Measurements from ENCODE around the gene WEE1. TPM values are rescaled to one million over a fixed set of nuclear protein-coding genes. Genes with fewer than 3 reads are reported as not detected.
"Not testable (repeated sequence)": the region's sequence is repeated elsewhere in the genome, so short reads cannot be mapped to it uniquely, and the experiment has no call there.

The WEE1 gene
- total RNA-seq, result 14.0 and 19.9 TPM in 2 replicates

DNA sequence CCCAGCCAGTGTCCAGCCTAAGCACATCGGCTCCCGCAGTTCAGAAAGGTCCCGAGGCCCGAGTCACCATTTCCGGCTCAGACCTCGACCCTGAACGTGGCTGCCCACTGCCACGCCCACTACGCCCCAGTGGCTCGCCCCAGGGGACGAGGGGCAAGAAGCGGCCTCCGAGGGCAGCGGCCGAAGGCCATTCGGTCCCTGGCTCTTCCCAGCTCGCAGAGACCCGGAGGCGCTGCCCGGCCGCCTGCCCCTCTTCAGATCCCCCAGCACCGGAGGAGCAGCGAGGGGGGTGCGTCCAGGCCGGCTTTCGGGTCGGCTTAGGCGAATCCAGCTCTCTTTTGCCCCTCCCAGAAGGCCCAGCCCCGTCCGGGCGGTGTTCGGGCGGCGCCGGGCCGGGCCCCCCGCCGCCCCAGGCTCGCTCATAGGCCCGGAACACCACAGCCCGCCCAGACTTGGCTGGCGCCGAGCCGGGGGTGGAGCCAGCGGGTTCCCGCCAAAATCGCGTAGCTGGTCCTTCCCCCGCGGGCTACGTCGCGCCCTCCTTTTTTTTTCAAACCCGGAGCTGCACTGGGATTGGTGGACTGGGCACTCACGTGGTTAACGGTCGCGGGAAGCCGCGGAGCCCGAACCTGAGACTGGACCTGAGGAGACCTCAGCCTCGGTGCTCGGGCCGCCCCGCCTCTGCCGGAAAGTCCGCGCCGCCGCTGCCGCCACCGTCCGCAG is at the start of gene WEE1:
Gene WEE1, plus strand, starts transcription at position 619 of the 723 bp plus-strand sequence. CDS start 264 bp downstream, outside the sequence.
- peak; percentile 94 to 99 for DNase-seq (ENCODE audit: low read depth in 2 of 2)

DNA sequence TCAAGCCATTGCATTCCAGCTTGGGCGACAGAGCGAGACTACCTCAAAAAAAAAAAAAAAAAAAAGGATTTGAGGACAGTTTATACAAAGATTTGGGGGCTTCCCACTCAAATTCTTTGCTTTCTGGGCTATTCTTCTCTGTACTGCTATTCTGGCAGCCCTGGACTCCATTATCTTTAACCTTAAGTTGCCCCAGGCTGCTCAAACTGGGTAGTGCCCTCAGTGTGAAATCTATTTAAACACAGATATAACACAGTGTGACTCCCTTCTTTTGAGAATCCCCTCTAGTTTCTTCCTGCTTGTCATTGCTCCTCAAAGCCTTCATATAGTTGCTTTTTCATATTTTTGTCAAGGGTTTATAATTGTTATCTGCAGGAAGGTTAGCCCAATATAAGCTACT is 49.5 kb upstream of the WEE1 start:
- DNase-seq (ENCODE audit: low read depth in 2 of 2), result no peak

DNA sequence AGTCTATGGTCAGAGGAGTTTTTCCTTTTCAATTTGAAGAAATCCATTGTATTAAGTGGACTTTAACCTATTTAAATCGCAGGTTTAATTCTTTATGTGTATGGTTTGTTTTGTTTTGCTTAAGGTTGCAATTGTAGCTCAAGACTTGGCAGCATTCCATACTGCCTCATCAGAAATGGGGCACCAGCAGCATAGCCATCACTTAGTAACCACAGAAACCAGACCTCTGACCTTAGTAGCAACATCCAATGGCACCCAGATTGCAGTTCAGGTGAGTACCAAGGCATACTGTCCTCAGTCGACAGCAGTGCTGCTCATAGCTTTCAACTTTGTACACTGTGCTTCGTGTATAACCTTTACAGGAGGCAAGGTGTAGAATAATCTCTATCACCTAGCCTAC is 48.4 kb upstream of the WEE1 start:
- DNase-seq (ENCODE audit: low read depth in 2 of 2), result peak in 1 of 2 donors; percentile 30

DNA sequence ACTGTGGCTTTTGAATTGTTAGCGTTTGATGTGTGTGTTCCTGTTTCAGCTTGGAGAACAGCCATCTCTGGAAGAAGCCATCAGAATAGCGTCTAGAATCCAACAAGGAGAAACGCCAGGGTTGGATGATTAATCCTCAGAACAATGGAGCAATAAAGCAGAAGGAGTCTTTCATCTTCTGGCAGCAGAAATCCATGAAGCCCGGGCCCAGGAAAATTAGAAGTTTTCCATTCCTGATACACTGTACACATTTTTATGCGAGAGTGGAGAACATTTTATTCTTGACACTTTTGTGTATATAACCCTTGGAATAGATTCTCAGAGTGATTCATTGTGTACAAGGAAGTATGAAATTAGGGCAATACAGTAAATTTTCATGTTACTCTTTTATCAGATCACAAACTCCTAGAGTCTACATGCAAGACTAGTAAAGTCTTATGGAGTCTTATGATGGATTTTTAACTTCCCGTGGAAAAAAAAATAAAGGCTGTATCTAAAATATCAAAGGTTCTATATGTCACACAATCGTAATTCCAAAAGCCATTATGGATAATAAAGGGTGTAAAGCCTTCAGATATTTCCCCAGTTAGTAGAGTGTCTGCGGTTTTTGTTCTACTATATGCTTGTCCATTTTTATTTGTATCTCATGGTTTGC is 45.9 kb upstream of the WEE1 start:
- DNase-seq (ENCODE audit: low read depth in 2 of 2), result peak in 1 of 2 donors; percentile 88

DNA sequence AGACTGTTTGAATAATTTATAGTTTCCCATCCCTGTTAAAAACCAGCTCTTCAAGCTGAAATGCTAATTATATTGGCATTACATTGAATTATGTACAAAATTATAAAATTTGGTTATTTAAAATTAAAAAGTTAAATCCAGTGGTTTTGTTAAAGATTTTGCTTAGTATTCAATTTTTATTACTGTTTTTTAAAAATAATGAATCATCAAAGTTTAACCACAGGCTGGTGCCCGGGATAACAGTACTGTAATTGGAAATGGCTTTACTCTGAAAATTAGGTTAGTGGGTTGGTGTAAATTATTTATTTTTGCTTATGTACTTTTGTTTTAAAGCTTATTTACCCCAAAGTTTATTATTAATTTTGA is 45.4 kb upstream of the WEE1 start:
- DNase-seq (ENCODE audit: low read depth in 2 of 2), result no peak

DNA sequence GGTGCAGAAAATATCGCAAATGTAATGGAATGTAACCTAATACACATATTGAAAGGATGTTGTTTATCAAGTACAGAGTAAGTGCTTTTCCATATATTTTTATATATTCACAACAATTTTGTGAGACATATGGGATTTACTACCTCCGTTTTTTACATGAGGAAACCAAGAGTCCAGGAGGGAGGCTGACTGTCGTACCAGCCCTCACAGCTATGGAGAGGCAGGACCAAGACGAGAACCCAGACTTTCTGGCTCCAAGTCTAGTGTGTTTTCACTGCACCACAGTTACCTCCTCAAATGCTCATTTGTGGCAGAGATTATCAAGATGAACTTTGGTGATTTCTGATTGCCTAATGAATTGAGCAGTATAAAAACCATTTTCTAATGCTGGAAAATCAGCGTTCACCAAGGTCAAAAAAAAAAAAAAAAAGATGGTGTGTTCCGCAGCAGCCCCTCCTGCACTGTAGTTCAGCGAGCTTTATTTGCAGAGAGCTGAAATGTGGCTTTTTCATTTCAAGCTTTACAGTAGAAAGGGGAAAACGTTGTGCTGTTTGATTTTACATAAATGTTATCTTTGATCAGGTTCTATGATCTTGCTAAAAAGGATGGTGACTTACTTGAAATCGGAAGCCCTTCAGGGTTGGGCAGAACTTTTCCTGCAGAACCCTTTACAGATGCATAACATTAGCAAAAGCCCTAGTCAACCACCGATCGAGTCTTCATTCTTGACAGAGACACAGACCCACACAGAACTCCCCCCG is 44.7 kb upstream of the WEE1 start:
- DNase-seq (ENCODE audit: low read depth in 2 of 2), result no peak

DNA sequence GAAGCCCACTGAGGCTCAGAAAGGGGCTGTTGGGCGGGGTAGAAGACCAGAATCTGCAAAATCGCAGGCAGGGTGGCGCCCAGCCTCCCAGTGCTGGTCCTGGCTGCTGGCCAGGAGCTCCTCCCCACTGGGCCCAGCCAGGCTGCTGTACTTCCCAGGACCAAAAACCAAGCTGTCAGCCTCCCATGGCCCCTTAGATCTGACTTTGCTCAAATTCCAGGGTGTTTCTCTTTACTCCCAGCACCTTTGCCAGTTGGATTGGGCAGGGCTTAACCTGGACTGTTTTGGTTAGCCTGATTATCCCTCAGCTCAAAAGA is 44.2 kb upstream of the WEE1 start:
- DNase-seq (ENCODE audit: low read depth in 2 of 2), result no peak

DNA sequence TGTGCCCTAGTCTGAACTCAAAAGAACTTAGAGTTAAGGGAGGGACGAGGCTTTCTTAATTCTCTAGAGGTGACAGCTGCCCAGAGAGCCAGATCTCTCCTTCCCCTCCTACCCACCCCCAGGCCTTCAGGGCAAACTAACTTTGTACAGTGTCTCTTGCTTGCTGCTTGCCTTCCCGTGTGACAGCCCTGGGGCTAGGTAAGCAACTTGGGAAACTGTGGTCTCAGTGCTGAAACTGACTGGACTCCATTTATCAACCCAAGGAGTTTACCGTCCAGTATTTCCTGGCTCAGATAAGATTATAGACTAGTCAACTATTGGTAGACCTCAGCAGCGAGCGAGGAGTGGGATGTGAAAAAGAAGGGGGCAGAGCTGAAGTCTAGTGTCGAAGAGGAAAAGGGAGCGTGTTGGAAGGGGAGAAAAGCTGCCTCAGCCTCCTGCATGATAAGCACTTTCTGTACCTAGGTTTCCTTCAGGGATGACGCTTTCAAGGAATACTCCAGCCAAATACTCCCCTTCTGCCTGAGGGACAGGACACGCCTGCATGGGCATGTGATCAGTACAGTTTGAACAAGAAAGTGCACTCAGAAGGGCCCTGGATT is 43.3 kb upstream of the WEE1 start:
- DNase-seq (ENCODE audit: low read depth in 2 of 2), result no peak

DNA sequence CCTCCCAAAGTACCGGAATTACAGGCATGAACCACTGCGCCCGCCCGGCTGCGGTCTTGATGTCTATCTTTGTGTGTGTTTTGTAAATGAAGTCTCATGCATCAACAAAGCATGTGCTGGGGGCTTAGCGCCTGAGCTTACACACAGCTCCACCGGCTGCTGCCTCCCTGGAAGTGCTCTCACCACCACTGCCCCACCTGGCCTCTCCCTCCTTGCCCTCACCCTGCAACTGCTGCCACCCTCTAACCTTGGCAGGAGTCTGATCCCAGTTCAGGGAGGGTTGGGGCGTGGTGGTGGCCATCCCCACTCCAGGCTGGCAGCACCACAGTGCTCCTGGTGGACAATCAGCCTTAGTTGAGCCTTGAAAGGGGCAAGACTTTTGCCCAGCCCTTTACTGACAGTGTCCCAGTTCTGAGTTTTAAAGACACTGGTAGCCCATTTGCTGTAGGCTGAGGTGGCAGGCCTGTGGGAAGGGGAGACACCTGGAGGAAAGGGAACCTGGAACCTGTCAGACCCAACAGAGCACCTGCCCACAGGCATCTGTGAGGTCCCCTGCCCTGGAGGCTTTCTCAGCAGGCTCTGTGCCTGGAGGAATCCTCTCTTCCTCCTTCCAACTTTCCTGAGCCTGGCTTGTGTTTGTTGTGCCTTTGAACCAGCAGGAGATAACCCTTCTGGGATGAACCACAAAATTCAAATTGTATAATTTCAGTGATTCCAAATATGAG is 42.4 kb upstream of the WEE1 start:
- DNase-seq (ENCODE audit: low read depth in 2 of 2), result no peak

DNA sequence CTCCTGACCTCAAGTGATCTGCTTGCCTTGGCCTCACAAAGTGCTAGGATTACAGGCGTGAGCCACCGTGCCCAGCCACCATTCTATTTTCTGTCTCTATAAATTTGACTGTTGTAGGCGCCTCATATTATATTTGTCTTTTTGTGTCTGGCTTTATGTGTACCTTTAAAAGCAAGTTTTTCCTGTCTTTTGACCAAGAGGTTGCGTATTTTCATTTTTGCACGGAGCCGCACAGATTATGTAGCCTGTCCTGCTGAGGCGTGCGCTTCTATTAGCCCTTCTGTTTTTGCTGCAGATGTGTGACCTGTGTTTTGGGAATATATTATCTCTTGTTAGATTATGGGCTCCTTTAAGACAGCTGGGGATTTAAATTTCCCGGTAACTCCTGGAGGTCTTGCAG is 40.4 kb upstream of the WEE1 start:
- no peak for DNase-seq (ENCODE audit: low read depth in 2 of 2)

DNA sequence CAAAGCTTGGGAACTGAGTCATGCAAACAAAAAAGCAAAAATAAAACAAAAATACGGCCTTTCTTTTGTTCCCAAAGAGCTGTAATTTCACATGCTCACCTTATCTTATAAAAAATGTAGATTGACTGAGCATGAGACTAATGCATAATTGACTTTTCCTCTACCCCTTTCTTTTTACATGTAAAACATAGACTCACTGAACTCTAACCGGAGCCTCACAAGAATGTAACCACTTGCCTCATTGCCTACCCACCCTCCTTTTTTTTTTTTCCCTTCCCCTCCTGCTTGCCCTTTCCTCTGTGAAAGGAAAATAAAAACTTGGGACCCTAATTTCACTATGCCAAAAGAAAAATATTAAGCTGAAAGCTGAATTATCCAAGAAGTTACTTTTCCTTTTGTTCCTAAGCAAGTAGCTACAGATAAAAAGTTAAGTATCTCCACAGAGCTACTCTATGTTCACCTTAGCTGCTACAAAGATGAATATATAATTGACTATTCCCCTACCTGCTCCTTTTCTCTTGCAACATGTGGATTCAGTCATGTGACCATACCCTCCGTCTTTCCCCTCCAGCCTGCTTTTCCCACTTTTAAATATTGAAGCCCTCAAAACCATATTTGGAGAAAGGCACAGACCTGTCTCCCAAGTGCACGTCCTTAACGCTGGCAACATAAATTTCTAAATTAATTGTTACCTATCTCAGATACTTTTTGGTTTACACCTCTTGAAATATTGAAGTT is 39.6 kb upstream of the WEE1 start:
- no peak for DNase-seq (ENCODE audit: low read depth in 2 of 2)

DNA sequence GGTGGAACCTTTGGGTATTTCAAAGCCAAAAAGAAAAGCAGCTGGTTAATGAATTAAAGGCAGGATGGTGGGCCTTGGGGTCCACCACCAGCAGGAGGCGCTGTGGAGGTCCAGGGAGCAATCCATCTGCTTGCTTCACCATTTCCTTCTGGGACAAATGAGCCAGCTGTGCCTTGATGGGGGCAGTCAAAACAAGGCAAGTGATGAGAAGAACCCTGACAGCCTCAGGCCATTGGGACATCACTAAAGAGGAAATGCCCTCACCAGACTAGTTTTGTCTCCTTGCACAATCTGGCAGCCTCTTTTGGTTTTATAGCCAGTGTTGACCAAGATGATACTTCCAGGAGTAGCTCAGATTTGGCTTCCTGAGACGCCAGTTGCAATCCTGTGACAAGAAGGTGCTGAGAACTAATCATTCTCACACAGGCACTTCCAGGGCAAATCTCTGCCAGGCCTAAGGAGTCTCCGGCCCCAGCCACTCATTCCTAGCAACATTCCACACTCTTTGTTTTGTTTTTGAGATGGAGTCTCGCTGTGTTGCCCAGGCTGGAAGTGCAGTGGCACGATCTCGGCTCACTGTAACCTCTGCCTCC is 38.2 kb upstream of the WEE1 start:
- DNase-seq (ENCODE audit: low read depth in 2 of 2), result peak; percentile 45 to 71

DNA sequence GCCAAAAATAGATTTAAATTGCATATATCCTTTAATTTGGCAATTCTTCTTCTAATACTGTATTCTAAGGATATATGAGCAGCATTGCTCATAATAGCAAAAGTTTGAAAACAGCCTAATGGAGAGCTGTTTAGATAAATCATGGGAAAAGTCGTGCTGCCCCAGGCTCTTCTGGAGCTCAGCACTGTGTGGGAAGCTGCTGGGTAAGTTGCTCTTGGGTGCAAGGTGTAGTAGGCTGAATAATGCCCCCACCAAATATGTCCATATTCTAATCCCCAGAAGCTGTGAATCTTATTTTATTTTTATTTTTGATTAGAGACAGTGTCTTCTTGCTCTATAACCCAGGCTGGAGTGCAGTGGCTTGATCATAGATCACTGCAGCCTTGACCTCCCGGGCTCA is 34.9 kb upstream of the WEE1 start:
- no peak for DNase-seq (ENCODE audit: low read depth in 2 of 2)

DNA sequence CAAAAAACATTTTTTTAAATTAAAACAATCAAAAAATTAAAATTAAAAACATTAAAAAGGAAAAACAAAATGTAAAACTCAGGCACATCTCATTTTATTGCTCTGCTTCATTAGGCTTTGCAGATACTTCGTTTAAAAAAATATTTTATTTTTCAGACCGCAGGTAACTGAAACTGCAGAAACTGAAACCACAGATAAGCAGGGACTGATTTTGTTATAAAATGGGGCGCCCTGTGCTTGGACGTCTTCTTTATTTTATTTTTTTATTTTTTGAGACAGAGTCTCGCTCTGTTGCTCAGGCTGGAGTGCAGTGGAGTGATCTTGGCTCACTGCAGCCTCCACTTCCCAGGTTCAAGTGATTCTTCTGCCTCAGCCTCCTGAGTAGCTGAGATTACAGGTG is 24.3 kb upstream of the WEE1 start:
- not testable (repeated sequence) for DNase-seq (ENCODE audit: low read depth in 2 of 2)

DNA sequence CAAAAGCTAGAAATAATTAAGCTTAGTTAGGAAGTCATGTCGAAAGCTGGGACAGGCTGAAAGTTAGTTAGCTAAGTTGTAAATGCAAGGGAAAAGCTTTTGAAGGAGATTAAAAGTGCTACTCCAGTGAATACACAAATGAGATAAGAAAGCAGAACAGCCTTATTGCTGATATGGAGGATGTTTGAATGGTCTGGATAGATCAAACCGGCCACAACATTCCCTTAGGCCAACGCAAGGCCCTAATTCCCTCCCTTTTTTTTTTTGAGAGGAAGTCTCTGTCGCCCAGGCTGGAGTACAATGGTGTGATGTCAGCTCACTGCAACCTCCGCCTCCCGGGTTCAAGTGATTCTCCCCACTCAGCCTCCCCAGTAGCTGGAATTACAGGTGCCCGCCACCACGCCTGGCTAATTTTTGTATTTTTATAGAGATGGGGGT is 23.3 kb upstream of the WEE1 start:
- DNase-seq (ENCODE audit: low read depth in 2 of 2), result no peak

DNA sequence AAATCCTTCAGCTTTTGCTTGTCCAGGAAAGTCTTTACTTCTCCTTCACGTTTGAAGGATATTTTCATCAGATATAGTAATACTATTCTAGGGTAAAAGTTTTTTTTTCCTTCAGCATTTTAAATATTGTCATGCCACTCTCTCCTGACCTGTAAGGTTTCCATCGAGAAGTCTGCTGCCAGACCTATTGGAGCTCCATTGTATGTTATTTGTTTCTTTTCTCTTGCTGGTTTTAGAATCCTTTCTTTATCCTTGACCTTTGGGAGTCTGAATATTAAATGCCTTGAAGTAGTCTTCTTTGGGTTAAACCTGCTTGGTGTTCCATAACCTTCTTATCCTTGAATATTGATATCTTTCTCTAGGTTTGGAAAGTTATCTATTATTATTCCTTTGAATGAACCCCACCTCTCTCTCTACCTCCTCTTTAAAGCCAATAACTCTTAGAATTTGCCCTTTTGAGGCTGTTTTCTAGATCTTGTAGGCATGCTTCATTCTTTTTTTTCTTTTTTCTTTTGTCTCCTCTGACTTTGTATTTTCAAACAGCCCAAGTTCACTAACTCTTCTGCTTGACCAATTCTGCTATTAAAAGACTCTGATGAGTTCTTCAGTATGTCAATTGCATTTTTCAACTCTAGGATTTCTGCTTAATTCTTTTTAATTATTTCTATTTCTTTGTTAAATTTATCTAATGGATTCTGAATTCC is 12.0 kb upstream of the WEE1 start:
- DNase-seq (ENCODE audit: low read depth in 2 of 2), result no peak

DNA sequence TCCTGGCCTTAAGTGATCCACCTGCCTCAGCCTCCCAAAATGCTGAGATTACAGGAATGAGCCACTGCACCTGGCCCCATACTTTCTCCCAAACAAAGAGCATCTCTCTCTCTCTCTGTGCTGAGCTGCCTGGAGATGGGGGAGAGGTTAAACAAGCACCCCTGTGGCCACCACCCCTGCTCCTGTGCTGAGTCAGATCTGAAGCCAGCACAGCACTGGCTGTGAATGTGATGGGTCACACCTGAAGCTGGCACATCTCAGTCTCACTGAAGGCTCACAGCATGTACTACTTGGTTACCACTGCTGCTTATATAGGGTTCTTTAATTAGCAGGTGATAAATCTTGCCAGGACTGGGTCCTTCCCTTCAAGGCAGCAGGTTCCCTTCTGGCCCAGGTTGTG is 10.8 kb upstream of the WEE1 start:
- no peak for DNase-seq (ENCODE audit: low read depth in 2 of 2)

DNA sequence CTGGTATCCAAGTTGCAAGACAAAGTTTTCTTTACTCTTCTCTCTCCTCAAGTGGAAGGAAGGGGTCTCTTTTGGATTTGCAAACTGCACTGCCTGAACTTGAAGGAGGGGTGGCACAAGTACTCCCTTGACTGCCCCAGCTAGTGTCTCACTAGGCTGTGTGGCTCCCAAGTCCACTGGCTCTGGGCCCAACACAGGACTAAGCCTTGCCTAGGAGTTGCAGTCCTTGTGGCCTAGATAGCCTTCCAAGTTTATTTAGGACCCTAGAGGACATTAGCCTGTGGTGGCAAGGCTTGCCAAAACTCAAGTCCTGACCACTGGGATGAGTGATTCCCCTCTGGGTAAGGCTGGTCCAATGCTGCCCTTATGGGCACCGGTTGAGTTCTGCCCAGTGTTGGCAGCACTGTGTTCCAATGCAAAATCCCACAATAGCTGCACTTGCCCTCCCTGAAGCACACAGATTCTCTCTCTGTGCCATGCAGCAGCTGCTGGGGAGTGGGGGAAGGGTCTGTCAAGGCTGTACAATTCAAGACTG is 10.2 kb upstream of the WEE1 start:
- DNase-seq (ENCODE audit: low read depth in 2 of 2), result no peak

DNA sequence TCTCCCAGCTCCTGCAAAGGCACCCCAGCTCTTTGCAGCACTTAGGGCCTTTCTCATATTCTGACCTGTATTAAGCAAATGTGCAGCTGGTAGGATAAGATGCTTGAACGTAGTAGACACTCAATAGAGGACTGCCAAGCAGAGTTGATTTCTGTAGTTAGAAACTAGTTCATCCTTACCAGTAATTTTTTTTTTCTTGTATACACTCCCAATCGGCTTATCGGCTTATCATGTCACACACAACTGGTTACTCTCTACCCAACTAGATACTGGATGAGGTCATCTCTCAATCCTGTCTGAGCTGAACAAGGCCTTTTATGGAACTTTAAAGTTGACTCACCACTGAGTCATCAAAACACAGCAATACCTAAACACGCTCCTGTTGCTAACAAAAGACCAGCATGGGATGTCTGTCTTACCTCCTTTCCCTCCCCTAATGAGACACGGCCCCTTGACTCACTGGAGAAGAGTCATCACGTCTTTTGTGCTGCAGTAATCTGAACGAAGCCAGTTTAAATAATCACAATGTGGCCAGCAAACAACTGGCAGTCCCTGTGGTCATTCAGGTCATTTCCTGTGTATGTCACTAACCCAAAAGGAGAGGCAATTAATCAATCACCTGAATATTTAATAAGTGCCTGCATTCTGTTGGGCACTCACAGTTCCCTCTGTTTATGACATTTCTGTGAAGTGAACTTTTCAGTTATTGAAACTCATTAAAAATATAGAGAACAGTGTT is 7.5 kb upstream of the WEE1 start:
- peak; percentile 96 to 100 for DNase-seq (ENCODE audit: low read depth in 2 of 2)

Data from dermis microvascular lymphatic vessel endothelial cell (primary cell).